ENCODE data around the gene NHERF2. TPM values are rescaled to one million over a fixed set of nuclear protein-coding genes. Genes with fewer than 3 reads are reported as not detected.

The NHERF2 gene
- total and polyA plus RNA-seq, 9 of the 15 experiments (the other 6 are each of a cell fraction or from before 2014, with no cell fraction given): 0.15 to 42.0 (median 12.5) TPM

DNA sequence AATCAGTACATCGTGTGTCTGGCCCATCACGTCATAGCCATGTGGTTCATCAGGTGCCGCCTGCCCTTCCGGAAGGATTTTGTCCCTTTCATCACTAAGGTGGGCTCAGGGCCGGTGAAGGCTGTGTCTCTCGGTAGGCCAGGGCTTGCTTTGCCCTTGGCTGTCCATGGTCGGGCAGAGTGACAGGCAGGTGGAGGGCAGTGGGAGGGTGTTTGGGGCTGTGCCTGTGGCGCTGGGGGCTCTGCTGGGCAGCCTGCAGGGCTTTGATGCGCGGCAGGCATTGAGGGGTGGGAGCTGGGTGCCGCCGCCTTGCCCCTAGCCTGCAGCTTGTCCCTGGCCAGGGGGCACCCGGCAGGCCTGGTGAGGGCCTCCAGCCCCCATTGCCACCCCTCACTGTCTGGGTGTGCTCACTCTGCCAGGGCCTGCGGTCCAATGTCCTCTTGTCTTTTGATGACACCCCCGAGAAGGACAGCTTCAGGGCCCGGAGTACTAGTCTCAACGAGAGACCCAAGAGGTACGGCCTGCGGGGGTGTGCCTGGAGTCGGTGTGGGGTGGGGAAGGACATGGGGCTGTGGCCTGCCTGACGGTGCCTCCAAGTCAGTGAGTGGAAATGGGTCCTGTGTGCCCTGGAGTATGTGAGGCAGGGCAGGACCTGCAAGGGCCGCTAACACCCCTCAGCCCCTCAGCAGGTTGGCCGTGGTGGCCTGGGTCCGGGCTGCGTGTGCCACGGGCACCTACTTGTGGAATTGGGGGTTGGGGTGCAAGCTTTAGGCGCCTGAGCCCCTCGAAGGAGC is 49.6 kb downstream of the NHERF2 start:
- in situ Hi-C loops (cut with MboI): no loop called here
- no TSS peak for BruUV-seq (replicated peaks)
- POLR2A ChIA-PET: no interaction called here

More for the DNA sequence above, 49.6 kb downstream of the NHERF2 start:
- Histone ChIP-seq H3K79me2 (ENCODE audit: control insufficient read depth, insufficient read depth, low read length) (no peaks in the 10 kb centered on the region), H2AFZ (ENCODE audit: low read depth, low read length) (no peak overlapping the region), H3K9me3 (replicated peaks; ENCODE audit: control insufficient read depth, insufficient read depth, low read depth, low read length) (no peaks in the 10 kb centered on the region), H3K9me1 (ENCODE audit: control insufficient read depth, insufficient read depth, low read length) (no peaks in the 10 kb centered on the region), H3K4me2 (ENCODE audit: insufficient read depth, low read length) (no peak overlapping the region), H3K9ac (ENCODE audit: insufficient read depth in 1 of 2, low read depth in 2 of 2, low read length in 2 of 2) (peak overlapping the region in 1 of 2 experiments; percentile 35; a peak in 1 of 4 replicates), H3K36me3 (ENCODE audit: control insufficient read depth, insufficient read depth, low read length) (peaks cover 50% of the 10 kb centered on the region; the same call in 1 of the 3 replicates), H3K27me3 (ENCODE audit: control insufficient read depth in 2 of 2, insufficient read depth in 2 of 2, low read length in 2 of 2) (no peaks in the 10 kb centered on the region), H3K4me1 (replicated peaks in 1 of 2; ENCODE audit: control insufficient read depth in 2 of 2, insufficient read depth in 2 of 2, low read length in 2 of 2) (peaks cover 0 to 15% of the 10 kb centered on the region in 2 experiments; a peak in 2 of 5 replicates), H3K4me3 (no peak overlapping the region), H3K27ac (ENCODE audit: extremely low read depth, low read depth, low read length) (no peak overlapping the region), H4K20me1 (replicated peaks; ENCODE audit: control insufficient read depth, insufficient read depth, low read length) (no peaks in the 10 kb centered on the region)
- TF ChIP-seq HMGN3 (IDR thresholded peaks at IDR 0.05; ENCODE audit: borderline replicate concordance, extremely low read depth, insufficient read length, low read depth, low read length): no peak
- no peak for TF ChIP-seq MCM7 (IDR thresholded peaks at IDR 0.05)
- no peak for TF ChIP-seq SREBF2 (CRISPR knock-in tag; IDR thresholded peaks at IDR 0.05)
- TF ChIP-seq POLR2G (IDR thresholded peaks at IDR 0.05; ENCODE audit: low read depth, low read length): 0 out of 2 replicates have a peak, but pooled peaks have one; percentile 19
- 0 out of 2 replicates have a peak, but pooled peaks have one; percentile 13 for TF ChIP-seq RBFOX2 (IDR thresholded peaks at IDR 0.05; ENCODE audit: low read depth, low read length)
- no peak for TF ChIP-seq PML (IDR thresholded peaks at IDR 0.05; ENCODE audit: low read length)
- TF ChIP-seq ZNF592 (IDR thresholded peaks at IDR 0.05): no peak
- DNase-seq (ENCODE audit: extremely low read depth in 1 of 4, low spot score in 3 of 4) (no peak), ATAC-seq (no peak), FAIRE-seq (no peak)
- CTCF ChIA-PET (ENCODE audit: low intra/inter-chr PET ratio): no interaction called here
- intact Hi-C loops (cut with micrococcal nuclease): no loop called here
- 93% methylated on average over 25 of the region's 28 CpGs for WGBS (ENCODE audit: insufficient coverage, low coverage, missing lambda C conversion rate)

Data from K562 (cell line).